HCT116 (cell line): Measurements from ENCODE around the gene BBS2. TPM values are rescaled to one million over a fixed set of nuclear protein-coding genes. Genes with fewer than 3 reads are reported as not detected.

ENCODE experiments used
- ATAC-seq: fragments of 200-7000 bp; cut with Tn5 transposase; 2 replicates; pipeline ENCODE4 v1.9.1; 2020; ENCODE audit warnings: mild to moderate bottlenecking, moderate library complexity
- BruUV-seq: library from RNA; stranded (reverse); fragments of 400-500 nt; replicated peaks from 2 replicates; lab custom pipeline; 2021; lab: Mats Ljungman, UMichigan
- CTCF ChIA-PET: fragments of 300-600 bp; sonication (Branson Sonifier 250); formaldehyde crosslinking; loops from one replicate; lab custom pipeline; 2021; ENCODE audit warnings: antibody characterized with exemption; lab: Charles Lee
- POLR2A ChIA-PET: fragments of 300-600, 350-600 bp; sonication (Branson Sonifier 250); formaldehyde crosslinking; loops from one replicate; lab custom pipeline; 2021; ENCODE audit warnings: antibody characterized with exemption; lab: Charles Lee
- RAD21 ChIA-PET, 2 experiments: fragments of 300-600 bp; sonication (Branson Sonifier 250); formaldehyde crosslinking; loops; one replicate each; lab custom pipeline; 2023; ENCODE audit warnings: low total read pairs in 2 of 2; ENCODE audit not compliant: uncharacterized antibody in 2 of 2, unreplicated experiment in 2 of 2, low non-redundant PET in 1 of 2; lab: Charles Lee
- DNase-seq: peaks from one replicate; pipeline ENCODE4 v3.0.0-alpha.2; 2010; ENCODE audit warnings: low read depth, low spot score
- H2AFZ ChIP-seq: fragments of 200-600 bp; shearing (Covaris generic), sonication (generic); 2 replicates; pipeline ENCODE4 v1.6.1; 2017; ENCODE audit warnings: low read depth, mixed run types, mixed read lengths, antibody characterized with exemption, low read length; ENCODE audit not compliant: poor library complexity, severe bottlenecking
- H3K27ac ChIP-seq: 2 replicates; pipeline ENCODE4 v1.5.1; 2012; ENCODE audit warnings: low read depth, low read length
- H3K27me3 ChIP-seq: fragments of 200-600 bp; sonication (generic); 2 replicates; pipeline ENCODE4 v1.6.1; 2016; ENCODE audit warnings: mixed run types, low read length, mixed read lengths; ENCODE audit not compliant: insufficient read depth
- H3K36me3 ChIP-seq, 2 experiments: fragments of 200-500 bp in 1 of 2; fragments of 200-600 bp in 1 of 2; sonication (Bioruptor generic) in 1 of 2; sonication (generic) in 1 of 2; 2 replicates each; pipeline versions ENCODE4 v1.5.1 to v1.6.1; 2014 to 2016; ENCODE audit warnings: low read length in 2 of 2, inconsistent platforms in 1 of 2, mixed read lengths in 1 of 2, mixed run types in 1 of 2; ENCODE audit not compliant: insufficient read depth in 2 of 2, control insufficient read depth in 1 of 2
- H3K4me1 ChIP-seq, 2 experiments: fragments of 200-600 bp in 1 of 2; sonication (generic) in 1 of 2; 2 replicates each; pipeline versions ENCODE4 v1.5.1 to v1.6.1; 2012 to 2017; ENCODE audit warnings: low read length in 2 of 2, inconsistent platforms in 1 of 2, mild to moderate bottlenecking in 1 of 2, mixed read lengths in 1 of 2, mixed run types in 1 of 2, moderate library complexity in 1 of 2; ENCODE audit not compliant: insufficient read depth in 2 of 2, control insufficient read depth in 1 of 2
- H3K4me2 ChIP-seq: fragments of 200-600 bp; sonication (generic); 2 replicates; pipeline ENCODE4 v1.6.1; 2017; ENCODE audit warnings: mixed run types, low read length, mixed read lengths
- H3K4me3 ChIP-seq, 2 experiments: fragments of 200-600 bp in 1 of 2; sonication (generic) in 1 of 2; replicated peaks in 1 of 2; 2 replicates each; pipeline ENCODE4 v1.5.1; 2011 to 2016; ENCODE audit warnings: low read length in 2 of 2, control low read depth in 1 of 2, low read depth in 1 of 2, mild to moderate bottlenecking in 1 of 2, mixed read lengths in 1 of 2, mixed run types in 1 of 2
- H3K79me2 ChIP-seq: fragments of 200-600 bp; sonication (generic); 2 replicates; pipeline ENCODE4 v1.6.1; 2017; ENCODE audit warnings: mild to moderate bottlenecking, mixed run types, low read length, moderate library complexity, mixed read lengths; ENCODE audit not compliant: insufficient read depth
- H3K9ac ChIP-seq: fragments of 200-600 bp; sonication (generic); 2 replicates; pipeline ENCODE4 v1.6.1; 2016; ENCODE audit warnings: low read length, mixed read lengths
- H3K9me2 ChIP-seq: fragments of 200-600 bp; sonication (generic), shearing (Covaris generic); 2 replicates; pipeline ENCODE4 v1.6.1; 2017; ENCODE audit warnings: mixed run types, mild to moderate bottlenecking, moderate library complexity; ENCODE audit not compliant: insufficient read depth
- H3K9me3 ChIP-seq, 2 experiments: fragments of 200-500 bp in 1 of 2; fragments of 200-600 bp in 1 of 2; sonication (Bioruptor generic) in 1 of 2; sonication (generic) in 1 of 2; 2 replicates each; pipeline ENCODE4 v1.6.1; 2014 to 2017; ENCODE audit warnings: low read length in 2 of 2, mixed read lengths in 2 of 2, inconsistent platforms in 1 of 2, low read depth in 1 of 2, mild to moderate bottlenecking in 1 of 2, mixed run types in 1 of 2, moderate library complexity in 1 of 2; ENCODE audit not compliant: control insufficient read depth in 1 of 2, insufficient read depth in 1 of 2
- H4K20me1 ChIP-seq: fragments of 200-600 bp; sonication (generic), shearing (Covaris generic); 2 replicates; pipeline ENCODE4 v1.6.1; 2017; ENCODE audit warnings: mixed run types, mild to moderate bottlenecking, moderate library complexity; ENCODE audit not compliant: insufficient read depth
- ATF3 ChIP-seq: IDR thresholded peaks from 2 replicates; pipeline ENCODE4 v1.6.1; 2012
- CBX3 ChIP-seq: IDR thresholded peaks from 2 replicates; pipeline ENCODE4 v1.6.1; 2012; ENCODE audit warnings: low read depth
- CEBPB ChIP-seq: IDR thresholded peaks from 2 replicates; pipeline ENCODE4 v1.6.1; 2012; ENCODE audit warnings: low read depth
- FOSL1 ChIP-seq: IDR thresholded peaks from 2 replicates; pipeline ENCODE4 v1.6.1; 2012; ENCODE audit warnings: low read depth
- JUND ChIP-seq: IDR thresholded peaks from 2 replicates; pipeline ENCODE4 v1.6.1; 2012
- MAX ChIP-seq: IDR thresholded peaks from 2 replicates; pipeline ENCODE4 v1.6.1; 2012
- POLR2AphosphoS5 ChIP-seq: IDR thresholded peaks from 2 replicates; pipeline ENCODE4 v1.6.1; 2011; ENCODE audit warnings: mild to moderate bottlenecking, low read depth, low read length, moderate library complexity
- SIN3A ChIP-seq: IDR thresholded peaks from 2 replicates; pipeline ENCODE4 v1.6.1; 2012; ENCODE audit warnings: low read depth
- SRF ChIP-seq: IDR thresholded peaks from 2 replicates; pipeline ENCODE4 v1.6.1; 2012; ENCODE audit warnings: low read depth
- ZBTB33 ChIP-seq: IDR thresholded peaks from 2 replicates; pipeline ENCODE4 v1.6.1; 2011; ENCODE audit warnings: mild to moderate bottlenecking, low read length, moderate library complexity; ENCODE audit not compliant: insufficient replicate concordance; ENCODE audit errors: extremely low read depth
- intact Hi-C: fragments of 100-400 bp; cut with micrococcal nuclease; formaldehyde crosslinking; loops from 2 replicates; pipeline ENCODE4 v1.10.0; 2022
- total RNA-seq: library from RNA; stranded (reverse); gene quantifications from one replicate; pipeline ENCODE4 v1.2.1, GENCODE V29; 2021; ENCODE audit not compliant: unreplicated experiment
- TF ChIP-seq, protein P1 (sequence below): IDR thresholded peaks from 2 replicates; pipeline ENCODE4 v1.6.1; 2012; ENCODE audit warnings: low read depth

Gene BBS2
- total RNA-seq, 1 experiment from 2014 or later: 26.7 TPM

DNA sequence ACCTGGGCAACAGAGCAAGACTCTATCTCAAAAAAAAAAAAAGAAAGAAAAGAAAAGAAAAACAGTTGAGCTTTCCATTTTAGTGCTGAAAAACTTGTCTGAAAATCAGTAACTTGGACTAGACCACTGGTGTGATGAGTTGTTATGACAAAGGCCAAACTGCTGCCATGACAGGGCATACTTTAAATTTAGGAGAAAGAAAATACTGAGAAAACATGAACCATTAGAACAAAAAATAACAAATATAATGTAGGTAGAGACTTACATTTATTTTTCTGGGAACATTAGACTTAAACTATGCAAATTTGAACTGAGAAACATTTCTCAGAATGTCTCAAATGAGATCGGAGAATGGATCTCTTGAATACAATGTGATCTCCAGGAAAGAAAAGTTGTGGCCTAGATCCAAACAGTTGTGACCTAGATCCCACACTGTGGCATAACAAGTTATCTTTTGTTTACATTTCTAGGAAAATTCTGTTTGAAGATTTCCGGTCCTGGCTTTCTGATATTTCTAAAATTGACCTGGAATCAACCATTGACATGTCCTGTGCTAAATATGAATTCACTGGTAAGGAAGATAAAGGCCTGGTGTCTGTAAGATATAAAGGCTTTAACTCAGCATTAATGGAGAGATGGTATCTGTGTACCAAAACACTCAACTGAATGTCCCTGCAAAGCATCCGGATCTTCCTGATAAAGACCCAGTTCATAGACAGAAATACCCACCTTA, 57.6 kb downstream of the BBS2 start:
- H3K27ac ChIP-seq: no peak overlapping the region
- BruUV-seq: no TSS peak
- ChIA-PET POLR2A (interaction anchor here (0.7 kb wide), 1 partner anchor 77 kb away, joined by 3 read pairs; no protein-coding TSS in a partner anchor), RAD21 (no interaction called here)
- no peak for DNase-seq
- no peak for TF ChIP-seq SIN3A
- TF ChIP-seq POLR2AphosphoS5: no peak
- TF ChIP-seq SRF: no peak
- TF ChIP-seq CEBPB: no peak
- TF ChIP-seq, protein P1, sequence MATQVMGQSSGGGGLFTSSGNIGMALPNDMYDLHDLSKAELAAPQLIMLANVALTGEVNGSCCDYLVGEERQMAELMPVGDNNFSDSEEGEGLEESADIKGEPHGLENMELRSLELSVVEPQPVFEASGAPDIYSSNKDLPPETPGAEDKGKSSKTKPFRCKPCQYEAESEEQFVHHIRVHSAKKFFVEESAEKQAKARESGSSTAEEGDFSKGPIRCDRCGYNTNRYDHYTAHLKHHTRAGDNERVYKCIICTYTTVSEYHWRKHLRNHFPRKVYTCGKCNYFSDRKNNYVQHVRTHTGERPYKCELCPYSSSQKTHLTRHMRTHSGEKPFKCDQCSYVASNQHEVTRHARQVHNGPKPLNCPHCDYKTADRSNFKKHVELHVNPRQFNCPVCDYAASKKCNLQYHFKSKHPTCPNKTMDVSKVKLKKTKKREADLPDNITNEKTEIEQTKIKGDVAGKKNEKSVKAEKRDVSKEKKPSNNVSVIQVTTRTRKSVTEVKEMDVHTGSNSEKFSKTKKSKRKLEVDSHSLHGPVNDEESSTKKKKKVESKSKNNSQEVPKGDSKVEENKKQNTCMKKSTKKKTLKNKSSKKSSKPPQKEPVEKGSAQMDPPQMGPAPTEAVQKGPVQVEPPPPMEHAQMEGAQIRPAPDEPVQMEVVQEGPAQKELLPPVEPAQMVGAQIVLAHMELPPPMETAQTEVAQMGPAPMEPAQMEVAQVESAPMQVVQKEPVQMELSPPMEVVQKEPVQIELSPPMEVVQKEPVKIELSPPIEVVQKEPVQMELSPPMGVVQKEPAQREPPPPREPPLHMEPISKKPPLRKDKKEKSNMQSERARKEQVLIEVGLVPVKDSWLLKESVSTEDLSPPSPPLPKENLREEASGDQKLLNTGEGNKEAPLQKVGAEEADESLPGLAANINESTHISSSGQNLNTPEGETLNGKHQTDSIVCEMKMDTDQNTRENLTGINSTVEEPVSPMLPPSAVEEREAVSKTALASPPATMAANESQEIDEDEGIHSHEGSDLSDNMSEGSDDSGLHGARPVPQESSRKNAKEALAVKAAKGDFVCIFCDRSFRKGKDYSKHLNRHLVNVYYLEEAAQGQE: no peak
- no peak for TF ChIP-seq JUND
- TF ChIP-seq MAX: no peak
- no peak for TF ChIP-seq ZBTB33
- TF ChIP-seq ATF3: no peak
- TF ChIP-seq FOSL1: no peak
- no peak for TF ChIP-seq CBX3
- TF ChIP-seq, all 23 proteins: peak for 0
- Histone ChIP-seq H3K79me2 (no peaks in the 10 kb centered on the region), H3K4me3 (no peak overlapping the region), H3K9me2 (no peaks in the 10 kb centered on the region), H2AFZ (no peak overlapping the region), H3K4me1 (no peaks in the 10 kb centered on the region), H3K9ac (no peak overlapping the region), H3K9me3 (no peaks in the 10 kb centered on the region), H3K36me3 (peaks cover 41 to 55% of the 10 kb centered on the region in 2 experiments), H4K20me1 (no peaks in the 10 kb centered on the region), H3K4me2 (no peak overlapping the region), H3K27me3 (no peaks in the 10 kb centered on the region)
- CTCF ChIA-PET: no interaction called here
- intact Hi-C loops: no loop called here
- no peak for ATAC-seq
